Right lobe of liver (tissue), 6 donors: ENCODE measurements around the gene COG3. TPM values are rescaled to one million over a fixed set of nuclear protein-coding genes. Genes with fewer than 3 reads are reported as not detected.
"Not testable (repeated sequence)": the region's sequence is repeated elsewhere in the genome, so short reads cannot be mapped to it uniquely, and the experiment has no call there.

Experiments used
- ATAC-seq, 4 donors: fragments of 200-7000 bp; cut with Tn5 transposase; one replicate each; pipeline ENCODE4 v1.9.1; 2020; ENCODE audit warnings: mild to moderate bottlenecking in 4 of 4, moderate library complexity in 4 of 4
- DNase-seq, 3 donors: peaks; one replicate each; pipeline ENCODE4 v3.0.0-alpha.2; 2020
- H3K27ac ChIP-seq, 3 donors: fragments of 200-600 bp; one replicate each; pipeline ENCODE4 v1.8.0; 2022
- H3K27me3 ChIP-seq, 2 donors: fragments of 200-600 bp; one replicate each; pipeline ENCODE4 v1.8.0; 2022
- H3K36me3 ChIP-seq, 4 donors: fragments of 200-600 bp; sonication (generic) in 1 of 4; one replicate each; pipeline versions ENCODE4 v1.5.1 to v1.8.0; 2017 to 2022; ENCODE audit warnings: control low read depth in 1 of 4
- H3K4me1 ChIP-seq, 4 donors: fragments of 200-600 bp; sonication (generic) in 1 of 4; one replicate each; pipeline versions ENCODE4 v1.5.1 to v1.8.0; 2017 to 2022; ENCODE audit warnings: control low read depth in 1 of 4
- H3K4me3 ChIP-seq, 3 donors: fragments of 200-600 bp; one replicate each; pipeline ENCODE4 v1.8.0; 2022
- H3K9me3 ChIP-seq, 4 donors: fragments of 200-600 bp; sonication (generic) in 1 of 4; one replicate each; pipeline versions ENCODE4 v1.5.1 to v1.8.0; 2017 to 2022; ENCODE audit warnings: control low read depth in 1 of 4
- CTCF ChIP-seq, 4 donors: fragments of 200-600 bp in 3 of 4; fragments of 450-650 bp in 1 of 4; IDR thresholded peaks; one replicate each; pipeline versions ENCODE4 v1.5.1 to v1.8.0; 2016 to 2022; ENCODE audit warnings: antibody characterized with exemption in 4 of 4, mild to moderate bottlenecking in 2 of 4
- POLR2A ChIP-seq: fragments of 450-650 bp; IDR thresholded peaks from one replicate; pipeline ENCODE4 v1.6.1; 2017; ENCODE audit warnings: antibody characterized with exemption, mild to moderate bottlenecking
- WGBS: methylation state at CpG from one replicate; pipeline ENCODE4 v1.1.6; 2018; ENCODE audit warnings: low coverage, low lambda C conversion rate; ENCODE audit not compliant: insufficient coverage; ENCODE audit errors: missing lambda C conversion rate; 5-methylcytosine and 5-hydroxymethylcytosine counted together
- intact Hi-C, 2 donors: fragments of 100-400 bp; cut with DNase I; formaldehyde crosslinking; loops; one replicate each; pipeline versions ENCODE4 v1.11.2 to v1.14.1; 2022
- total RNA-seq, 6 experiments: library from RNA; depleted of rRNA in 2 of 6; stranded (reverse); fragments of >200 nt in 2 of 6; fragmentation: NEBNext Ultra II Directional in 3 of 6; extraction: Animal tissue kit (Norgen Biotek cat#: 25700) in 3 of 6; gene quantifications; one replicate each; pipeline versions ENCODE4 v1.1.0 to v1.2.4, GENCODE V29; 2016 to 2023
- donor health status: DM: no; HTN: yes; CAD: no.
- donor health status: DM: no; HTN: no; CAD: no.
- donor health status: DM: no; HTN: no; CAD: no.
- donor health status: DM: no; HTN: yes; CAD: no.
- donor health status: DM: no; HTN: yes; CAD: no.

COG3 gene
- total RNA-seq, 6 experiments from 2014 or later: 18.9 to 66.3 (median 36.8) TPM

- H3K9me3 ChIP-seq: no peaks in the 10 kb centered on the region
- H3K27ac ChIP-seq: peak within 1 kb of the TSS; percentile 89 to 98 (median 97)
- 0% methylated on average over 20 of the region's 64 CpGs for WGBS
- intact Hi-C loops: no loop called here
- peak; percentile 87 to 96 (median 89) for ATAC-seq
- peak; percentile 98 to 99 (median 99) for DNase-seq
- TF ChIP-seq CTCF (IDR thresholded peaks at IDR 0.05) (no peak), POLR2A (peak; percentile 90)
- no peaks in the 10 kb centered on the region for H3K27me3 ChIP-seq
- H3K4me1 ChIP-seq: peaks cover 0 to 28% (median 4%) of the 10 kb centered on the region in 4 donors
- H3K4me3 ChIP-seq: peak within 1 kb of the TSS; percentile 74 to 94 (median 93)
- peaks cover 0 to 5% (median 0%) of the 10 kb centered on the region in 4 donors for H3K36me3 ChIP-seq
Observed at GRCh38 chr13:45417790-45418534, 46.8 kb upstream of the COG3 start, which contains the start of gene SLC25A30. Gene SLC25A30, minus strand, starts transcription at chr13:45418373. Its CDS starts 6,948 bp downstream, at chr13:45411425.

DNA sequence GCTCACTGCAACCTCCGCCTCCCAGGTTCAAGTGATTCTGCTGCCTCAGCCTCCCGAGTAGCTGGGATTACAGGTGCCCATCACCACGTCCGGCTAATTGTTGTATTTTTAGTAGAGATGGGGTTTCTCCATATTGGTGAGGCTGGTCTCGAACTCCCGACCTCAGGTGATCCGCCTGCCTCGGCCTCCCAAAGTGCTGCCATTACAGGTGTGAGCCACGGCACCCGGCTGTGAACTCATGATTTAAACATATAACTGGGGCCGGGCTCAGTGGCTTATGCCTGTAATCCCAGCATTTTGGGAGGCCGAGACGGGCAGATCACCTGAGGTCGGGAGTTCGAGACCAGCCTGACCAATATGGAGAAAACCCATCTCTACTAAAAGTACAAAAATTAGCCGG, 45.4 kb upstream of the COG3 start:
- peaks cover 0 to 18% (median 0%) of the 10 kb centered on the region in 4 donors for H3K4me1 ChIP-seq
- ATAC-seq, intact Hi-C loops, H3K36me3 ChIP-seq, H3K9me3 ChIP-seq, DNase-seq, H3K4me3 ChIP-seq, H3K27me3 ChIP-seq: not testable (repeated sequence)
- 94% methylated on average over 9 of the region's 16 CpGs for WGBS
- peak overlapping the region in 1 of 3 donors; percentile 97 for H3K27ac ChIP-seq

DNA sequence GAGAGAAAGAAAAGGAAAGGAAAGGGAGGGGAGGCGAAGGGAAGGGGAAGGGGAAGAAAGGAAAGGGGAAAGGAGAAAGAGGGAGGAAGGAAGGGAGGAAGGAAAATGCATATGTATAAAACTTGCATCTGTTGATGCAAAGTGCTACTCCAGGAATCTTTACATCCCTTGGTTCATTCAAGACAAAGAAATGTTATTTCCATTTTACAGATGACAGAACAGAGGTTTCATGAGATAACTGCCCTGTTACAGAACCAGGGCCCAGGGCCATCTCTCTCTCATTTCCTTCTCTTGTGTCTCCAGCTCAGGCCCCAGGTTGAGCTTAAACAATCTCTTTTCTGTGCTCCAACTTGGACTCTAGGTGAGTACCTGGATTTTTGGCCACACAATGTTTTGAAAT, 44.8 kb upstream of the COG3 start:
- no peak overlapping the region for H3K27ac ChIP-seq
- no peak for TF ChIP-seq CTCF (IDR thresholded peaks at IDR 0.05)
- TF ChIP-seq POLR2A: no peak
- H3K4me1 ChIP-seq: peaks cover 0 to 15% (median 0%) of the 10 kb centered on the region in 4 donors
- H3K27me3 ChIP-seq: no peaks in the 10 kb centered on the region
- H3K36me3 ChIP-seq: peaks cover 0 to 7% (median 0%) of the 10 kb centered on the region in 4 donors
- no peak for ATAC-seq
- intact Hi-C loops: no loop called here
- WGBS: no CpG with 5 or more reads among the region's 1 CpG
- DNase-seq: no peak
- no peak overlapping the region for H3K4me3 ChIP-seq
- H3K9me3 ChIP-seq: no peaks in the 10 kb centered on the region

GRCh38 chr13:45422731-45423292, 41.9 kb upstream of the COG3 start:
- no peak overlapping the region for H3K4me3 ChIP-seq
- TF ChIP-seq CTCF (IDR thresholded peaks at IDR 0.05) (no peak), POLR2A (no peak)
- H3K4me1 ChIP-seq: no peaks in the 10 kb centered on the region
- no peak overlapping the region for H3K27ac ChIP-seq
- intact Hi-C loops: no loop called here
- ATAC-seq (no peak), DNase-seq (no peak)
- H3K36me3 ChIP-seq: peaks cover 0 to 7% (median 0%) of the 10 kb centered on the region in 4 donors
- 52% methylated on average over 3 of the region's 3 CpGs for WGBS
- H3K27me3 ChIP-seq: no peaks in the 10 kb centered on the region
- H3K9me3 ChIP-seq: no peaks in the 10 kb centered on the region

DNA sequence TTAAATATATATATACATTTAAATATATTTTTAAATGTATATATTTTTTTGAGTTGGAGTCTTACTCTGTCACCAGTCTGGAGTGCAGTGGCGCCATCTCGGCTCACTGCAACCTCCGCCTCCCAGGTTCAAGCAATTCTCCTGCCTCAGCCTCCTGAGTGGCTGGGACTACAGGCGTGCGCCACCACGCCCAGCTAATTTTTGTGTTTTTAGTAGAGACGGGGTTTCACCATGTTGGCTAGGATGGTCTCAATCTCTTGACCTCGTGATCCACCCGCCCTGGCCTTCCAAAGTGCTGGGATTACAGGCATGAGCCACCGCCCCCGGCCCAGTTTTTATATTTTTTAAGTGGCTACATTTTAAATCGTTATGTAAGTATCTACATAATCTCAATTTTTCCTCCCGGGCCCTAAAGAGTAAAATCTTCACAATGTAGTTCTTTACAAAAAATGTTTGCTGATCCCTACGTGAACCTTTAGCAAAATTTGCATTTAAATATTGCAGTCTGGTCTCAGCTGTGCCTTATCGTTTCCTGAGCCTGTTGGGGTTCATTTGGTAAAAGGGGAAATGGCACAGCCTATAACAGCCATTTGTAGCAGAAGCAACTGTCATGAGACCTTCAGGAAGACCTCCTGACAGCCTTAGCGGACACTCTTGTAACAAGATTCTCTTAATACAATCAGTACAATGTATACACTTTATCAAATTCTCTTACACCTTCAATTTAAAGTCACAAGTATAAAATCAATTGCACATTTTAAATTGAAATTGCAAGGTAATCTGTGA, 38.5 kb upstream of the COG3 start:
- H3K9me3 ChIP-seq, intact Hi-C loops, H3K27me3 ChIP-seq, DNase-seq, H3K36me3 ChIP-seq, H3K4me1 ChIP-seq, H3K4me3 ChIP-seq: not testable (repeated sequence)
- peak in 2 of 4 donors; percentile 12 to 28 for ATAC-seq
- H3K27ac ChIP-seq: peak overlapping the region in 1 of 3 donors; percentile 31
- 67% methylated on average over 9 of the region's 16 CpGs for WGBS
